OCI-LY3 (cell line): ENCODE results near the gene BRD4.

Experiments used
- H2AFZ ChIP-seq: fragments of 200-600, 300-600 bp; shearing (Covaris generic); 2 replicates; pipeline ENCODE4 v1.6.0; 2014; ENCODE audit warnings: antibody characterized with exemption, low read depth, low read length
- H3K27ac ChIP-seq: fragments of 200-600, 300-600 bp; sonication (generic); 2 replicates; pipeline ENCODE4 v1.5.1; 2014; ENCODE audit warnings: mild to moderate bottlenecking, low read length, moderate library complexity, mixed read lengths
- H3K27me3 ChIP-seq: fragments of 200-600, 300-600 bp; sonication (generic); 2 replicates; pipeline ENCODE4 v1.6.1; 2014; ENCODE audit warnings: low read depth, low read length, mixed read lengths
- H3K36me3 ChIP-seq: fragments of 200-600, 300-600 bp; sonication (generic); replicated peaks from 2 replicates; pipeline ENCODE3; 2014; ENCODE audit warnings: low read depth, low read length, mixed read lengths
- H3K4me1 ChIP-seq: fragments of 300-600, 200-600 bp; sonication (generic); 2 replicates; pipeline ENCODE4 v1.6.1; 2014; ENCODE audit warnings: low read length, mixed read lengths
- H3K4me2 ChIP-seq: fragments of 200-600, 300-600 bp; sonication (generic); 2 replicates; pipeline ENCODE4 v1.6.1; 2014; ENCODE audit warnings: low read length, mixed read lengths
- H3K4me3 ChIP-seq: fragments of 300-600, 200-600 bp; sonication (generic); 2 replicates; pipeline ENCODE4 v1.5.1; 2014; ENCODE audit warnings: antibody characterized with exemption, mild to moderate bottlenecking, low read length, moderate library complexity
- H3K79me2 ChIP-seq: fragments of 300-600, 200-600 bp; shearing (Covaris generic); 2 replicates; pipeline ENCODE4 v1.6.1; 2014; ENCODE audit warnings: mild to moderate bottlenecking, low read length, mixed read lengths
- H3K9ac ChIP-seq: fragments of 300-600, 200-600 bp; shearing (Covaris generic); 2 replicates; pipeline ENCODE4 v1.6.0; 2014; ENCODE audit warnings: mild to moderate bottlenecking, low read length, moderate library complexity
- H3K9me3 ChIP-seq: fragments of 200-600, 300-600 bp; shearing (Covaris generic); 2 replicates; pipeline ENCODE4 v1.6.1; 2014; ENCODE audit warnings: low read length, mixed read lengths; ENCODE audit not compliant: insufficient read depth
- H4K20me1 ChIP-seq: fragments of 200-600, 300-600 bp; sonication (generic); 2 replicates; pipeline ENCODE4 v1.6.1; 2016; ENCODE audit warnings: low read length, mixed read lengths; ENCODE audit not compliant: insufficient read depth
- EZH2phosphoT487 ChIP-seq: fragments of 200-600 bp; shearing (Covaris generic); IDR thresholded peaks from 2 replicates; pipeline ENCODE4 v1.6.1; 2018; ENCODE audit warnings: antibody characterized with exemption, mixed run types, low read depth
- TF ChIP-seq, protein P1 (sequence below): fragments of 200-600, 300-600 bp; sonication (generic); IDR thresholded peaks from 2 replicates; pipeline ENCODE4 v1.5.1; 2014; ENCODE audit warnings: antibody characterized with exemption, low read length, low read depth

BRD4 gene

DNA sequence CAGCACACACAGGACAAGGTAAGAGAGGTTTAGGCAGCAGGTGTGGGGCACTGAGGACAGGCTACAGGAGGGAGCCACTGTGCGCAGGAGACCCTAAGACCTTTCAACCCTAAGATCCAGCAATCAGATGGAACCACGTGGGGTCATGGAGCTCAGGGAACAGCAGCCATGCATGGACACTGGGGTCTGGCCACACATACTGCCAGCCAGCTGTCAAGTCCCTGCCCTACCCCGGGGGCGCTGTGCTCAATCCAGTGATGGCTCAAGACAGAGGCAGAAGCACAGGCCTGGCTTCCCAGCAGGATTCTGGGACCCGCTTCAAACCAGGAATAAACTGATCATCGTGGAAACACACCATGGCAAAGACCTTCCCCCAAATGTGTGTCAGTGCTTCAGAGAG lies 74.6 kb downstream of the BRD4 start:
- H4K20me1 ChIP-seq, result peaks cover 41% of the 10 kb centered on the region
- H3K27ac ChIP-seq, result no peak overlapping the region
- H2AFZ ChIP-seq, result no peak overlapping the region
- peaks cover 92% of the 10 kb centered on the region for H3K36me3 ChIP-seq
- H3K79me2 ChIP-seq, result peaks cover 53% of the 10 kb centered on the region
- no peak overlapping the region for H3K4me3 ChIP-seq
- TF ChIP-seq EZH2phosphoT487, result no peak
- TF ChIP-seq, protein P1, sequence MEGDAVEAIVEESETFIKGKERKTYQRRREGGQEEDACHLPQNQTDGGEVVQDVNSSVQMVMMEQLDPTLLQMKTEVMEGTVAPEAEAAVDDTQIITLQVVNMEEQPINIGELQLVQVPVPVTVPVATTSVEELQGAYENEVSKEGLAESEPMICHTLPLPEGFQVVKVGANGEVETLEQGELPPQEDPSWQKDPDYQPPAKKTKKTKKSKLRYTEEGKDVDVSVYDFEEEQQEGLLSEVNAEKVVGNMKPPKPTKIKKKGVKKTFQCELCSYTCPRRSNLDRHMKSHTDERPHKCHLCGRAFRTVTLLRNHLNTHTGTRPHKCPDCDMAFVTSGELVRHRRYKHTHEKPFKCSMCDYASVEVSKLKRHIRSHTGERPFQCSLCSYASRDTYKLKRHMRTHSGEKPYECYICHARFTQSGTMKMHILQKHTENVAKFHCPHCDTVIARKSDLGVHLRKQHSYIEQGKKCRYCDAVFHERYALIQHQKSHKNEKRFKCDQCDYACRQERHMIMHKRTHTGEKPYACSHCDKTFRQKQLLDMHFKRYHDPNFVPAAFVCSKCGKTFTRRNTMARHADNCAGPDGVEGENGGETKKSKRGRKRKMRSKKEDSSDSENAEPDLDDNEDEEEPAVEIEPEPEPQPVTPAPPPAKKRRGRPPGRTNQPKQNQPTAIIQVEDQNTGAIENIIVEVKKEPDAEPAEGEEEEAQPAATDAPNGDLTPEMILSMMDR, result no peak
- H3K9ac ChIP-seq, result no peak overlapping the region
- H3K27me3 ChIP-seq, result no peaks in the 10 kb centered on the region
- H3K4me2 ChIP-seq, result no peak overlapping the region
- H3K9me3 ChIP-seq, result no peaks in the 10 kb centered on the region
- no peaks in the 10 kb centered on the region for H3K4me1 ChIP-seq

DNA sequence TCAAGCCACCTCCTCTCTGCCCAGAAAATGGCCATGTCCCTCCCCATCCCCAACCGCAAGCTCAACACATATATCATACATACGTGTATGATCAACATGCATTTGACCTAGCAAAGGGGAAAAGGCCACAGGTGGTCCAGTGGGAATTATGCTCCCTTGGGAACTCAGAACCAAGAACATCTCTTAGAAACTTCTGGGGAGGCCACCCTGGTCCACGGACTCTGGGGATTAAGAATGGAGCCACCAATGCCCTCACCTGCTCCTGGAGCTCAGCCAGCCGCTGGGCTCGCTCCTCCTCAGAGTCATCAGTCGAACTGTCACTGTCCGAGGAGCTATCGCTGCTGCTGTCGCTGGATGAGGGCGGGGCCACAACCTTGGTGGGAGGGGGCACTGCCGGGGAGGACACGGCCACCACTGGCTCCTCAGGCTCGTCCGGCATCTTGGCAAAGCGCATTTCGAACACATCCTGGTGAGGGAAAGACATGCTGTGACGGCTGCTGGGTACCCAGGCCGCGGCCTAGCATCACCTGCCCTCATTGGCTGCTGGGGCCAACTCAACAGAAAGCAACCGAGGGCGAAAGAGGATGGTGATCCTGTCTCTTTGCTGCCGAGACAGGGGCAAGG lies 75.5 kb downstream of the BRD4 start:
- peaks cover 38% of the 10 kb centered on the region for H4K20me1 ChIP-seq

DNA sequence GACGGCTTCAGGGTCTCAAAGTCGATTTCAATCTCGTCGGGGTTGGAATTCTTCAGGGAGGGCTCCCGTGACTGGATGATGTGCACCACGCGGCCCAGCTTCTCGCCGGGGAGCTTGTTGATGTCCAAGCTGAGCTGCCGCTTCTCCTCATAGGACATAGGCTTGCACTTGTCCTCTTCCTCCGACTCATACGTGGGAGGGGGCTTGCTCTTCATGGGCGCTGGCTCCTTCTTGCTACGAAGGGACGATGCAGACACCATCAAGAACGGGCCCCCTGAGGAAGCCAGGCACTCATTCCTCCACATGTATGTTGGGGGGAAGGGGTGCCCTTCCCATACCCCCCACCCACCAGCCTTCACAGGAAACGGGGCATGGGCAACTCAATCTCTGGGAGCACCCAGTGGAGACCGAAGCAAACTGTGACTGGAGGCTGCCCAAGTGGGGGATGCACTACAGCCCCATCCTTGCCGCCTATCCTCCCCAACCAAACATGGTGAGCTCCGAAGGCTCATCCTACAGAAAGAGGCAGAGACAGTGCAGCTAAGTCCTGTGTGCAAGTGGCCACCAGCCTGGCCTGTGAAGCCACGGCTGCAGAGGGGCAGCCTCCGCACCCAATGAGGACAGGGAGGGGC lies 76.9 kb downstream of the BRD4 start:
- peaks cover 47% of the 10 kb centered on the region for H4K20me1 ChIP-seq
- TF ChIP-seq EZH2phosphoT487, result no peak
- TF ChIP-seq, protein P1, result no peak
- no peaks in the 10 kb centered on the region for H3K9me3 ChIP-seq
- no peak overlapping the region for H2AFZ ChIP-seq
- H3K27ac ChIP-seq, result no peak overlapping the region
- H3K36me3 ChIP-seq, result peaks cover 91% of the 10 kb centered on the region
- H3K4me1 ChIP-seq, result no peaks in the 10 kb centered on the region
- peaks cover 54% of the 10 kb centered on the region for H3K79me2 ChIP-seq
- no peak overlapping the region for H3K4me3 ChIP-seq
- H3K27me3 ChIP-seq, result no peaks in the 10 kb centered on the region
- H3K4me2 ChIP-seq, result no peak overlapping the region
- no peak overlapping the region for H3K9ac ChIP-seq

More for the DNA sequence above, 75.5 kb downstream of the BRD4 start:
- Histone ChIP-seq H3K4me3 (no peak overlapping the region), H3K4me2 (no peak overlapping the region), H2AFZ (no peak overlapping the region), H3K27me3 (no peaks in the 10 kb centered on the region), H3K9ac (no peak overlapping the region), H3K4me1 (no peaks in the 10 kb centered on the region), H3K9me3 (no peaks in the 10 kb centered on the region), H3K27ac (no peak overlapping the region), H3K79me2 (peaks cover 54% of the 10 kb centered on the region; the same call in 1 of the 2 replicates), H3K36me3 (peaks cover 93% of the 10 kb centered on the region)
- TF ChIP-seq EZH2phosphoT487, result no peak
- TF ChIP-seq, protein P1, result no peak

DNA sequence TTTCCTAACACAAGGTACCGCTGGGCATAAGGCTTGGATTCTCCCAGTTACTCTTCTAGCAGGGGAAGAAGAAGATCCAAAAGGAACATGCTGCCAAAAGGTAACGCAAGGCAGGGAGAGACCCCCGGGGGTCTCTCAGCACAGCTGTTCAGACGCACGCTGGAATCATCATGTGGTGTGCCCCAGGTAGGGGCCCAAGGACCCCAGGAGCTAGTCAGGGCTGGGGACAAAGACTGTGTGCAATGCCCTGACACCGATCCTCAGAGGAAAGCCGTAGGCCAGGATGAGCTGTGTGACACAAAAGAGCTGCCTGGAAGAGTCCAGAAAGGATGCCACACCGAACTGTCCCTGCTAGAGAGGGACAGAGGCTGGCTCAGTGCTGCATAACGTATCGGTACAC lies 77.8 kb downstream of the BRD4 start:
- Histone ChIP-seq H3K27ac (no peak overlapping the region), H3K4me3 (no peak overlapping the region), H3K9me3 (no peaks in the 10 kb centered on the region), H4K20me1 (peaks cover 48% of the 10 kb centered on the region), H3K4me1 (no peaks in the 10 kb centered on the region), H3K36me3 (peaks cover 82% of the 10 kb centered on the region), H3K4me2 (no peak overlapping the region), H2AFZ (no peak overlapping the region), H3K9ac (no peak overlapping the region), H3K79me2 (peaks cover 56% of the 10 kb centered on the region), H3K27me3 (no peaks in the 10 kb centered on the region)
- TF ChIP-seq EZH2phosphoT487, result no peak
- TF ChIP-seq, protein P1, result no peak
